ENCODE results near the gene ARSG. TPM values are rescaled to one million over a fixed set of nuclear protein-coding genes. Genes with fewer than 3 reads are reported as not detected.

The ARSG gene
- total and polyA plus RNA-seq, 2 of the 4 experiments (the other 2 are of a cell fraction), result 2.9 to 3.0 TPM

DNA sequence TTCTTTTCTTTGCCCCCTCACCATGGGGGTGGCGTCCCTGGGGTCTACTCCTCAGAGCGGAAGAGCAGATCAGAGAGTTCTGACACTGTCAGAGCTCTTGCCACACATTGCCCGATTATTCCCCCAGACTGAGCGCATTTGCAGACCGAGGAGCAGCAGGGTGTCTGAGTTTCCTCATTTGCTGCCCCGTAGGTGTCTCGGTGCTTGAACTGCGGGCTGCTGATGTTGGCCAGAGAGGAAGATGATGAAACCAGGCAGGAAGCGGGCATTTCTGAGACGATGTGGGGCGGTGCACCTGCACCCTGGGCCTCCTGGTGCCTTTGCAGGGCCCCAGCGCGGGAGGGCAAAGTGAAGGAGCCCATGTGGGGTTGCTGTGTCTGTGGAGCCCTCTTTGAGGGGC lies 55.2 kb downstream of the ARSG start:
- TF ChIP-seq POLR2A (IDR thresholded peaks at IDR 0.05; ENCODE audit: low read depth, low read length) (no peak), NFE2L2 (IDR thresholded peaks at IDR 0.05; ENCODE audit: low read depth, low read length) (no peak), CEBPB (IDR thresholded peaks at IDR 0.05; ENCODE audit: low read depth, low read length) (no peak), BHLHE40 (IDR thresholded peaks at IDR 0.05; ENCODE audit: low read depth, low read length) (no peak), RFX5 (IDR thresholded peaks at IDR 0.05; ENCODE audit: low read depth, low read length) (no peak), MAFK (IDR thresholded peaks at IDR 0.05; ENCODE audit: low read depth, low read length) (no peak), RAD21 (IDR thresholded peaks at IDR 0.05; ENCODE audit: low read length) (no peak), FOS (IDR thresholded peaks at IDR 0.05; ENCODE audit: low read depth, low read length) (no peak), CHD1 (IDR thresholded peaks at IDR 0.05; ENCODE audit: low read depth, low read length) (no peak), MAZ (IDR thresholded peaks at IDR 0.05; ENCODE audit: borderline replicate concordance, low read depth, low read length) (no peak), USF2 (IDR thresholded peaks at IDR 0.05; ENCODE audit: low read depth, low read length) (no peak), ELK1 (IDR thresholded peaks at IDR 0.05; ENCODE audit: borderline replicate concordance, low read depth, low read length) (no peak), RCOR1 (IDR thresholded peaks at IDR 0.05; ENCODE audit: insufficient replicate concordance, low read length) (no peak), SMC3 (IDR thresholded peaks at IDR 0.05; ENCODE audit: low read depth, low read length) (no peak), MXI1 (IDR thresholded peaks at IDR 0.05; ENCODE audit: borderline replicate concordance, low read depth, low read length) (no peak)
- TF ChIP-seq, protein P1, sequence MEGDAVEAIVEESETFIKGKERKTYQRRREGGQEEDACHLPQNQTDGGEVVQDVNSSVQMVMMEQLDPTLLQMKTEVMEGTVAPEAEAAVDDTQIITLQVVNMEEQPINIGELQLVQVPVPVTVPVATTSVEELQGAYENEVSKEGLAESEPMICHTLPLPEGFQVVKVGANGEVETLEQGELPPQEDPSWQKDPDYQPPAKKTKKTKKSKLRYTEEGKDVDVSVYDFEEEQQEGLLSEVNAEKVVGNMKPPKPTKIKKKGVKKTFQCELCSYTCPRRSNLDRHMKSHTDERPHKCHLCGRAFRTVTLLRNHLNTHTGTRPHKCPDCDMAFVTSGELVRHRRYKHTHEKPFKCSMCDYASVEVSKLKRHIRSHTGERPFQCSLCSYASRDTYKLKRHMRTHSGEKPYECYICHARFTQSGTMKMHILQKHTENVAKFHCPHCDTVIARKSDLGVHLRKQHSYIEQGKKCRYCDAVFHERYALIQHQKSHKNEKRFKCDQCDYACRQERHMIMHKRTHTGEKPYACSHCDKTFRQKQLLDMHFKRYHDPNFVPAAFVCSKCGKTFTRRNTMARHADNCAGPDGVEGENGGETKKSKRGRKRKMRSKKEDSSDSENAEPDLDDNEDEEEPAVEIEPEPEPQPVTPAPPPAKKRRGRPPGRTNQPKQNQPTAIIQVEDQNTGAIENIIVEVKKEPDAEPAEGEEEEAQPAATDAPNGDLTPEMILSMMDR (conservative IDR thresholded peaks at IDR 0.05; ENCODE audit: low read depth, low read length), result no peak
- H3K27ac ChIP-seq (ENCODE audit: insufficient read depth, low read length), result no peak overlapping the region
- H3K14ac ChIP-seq (replicated peaks; ENCODE audit: low read depth, low read length), result no peak overlapping the region
- H4K8ac ChIP-seq (ENCODE audit: low read depth in 2 of 2, low read length in 2 of 2), result no peak overlapping the region
- dilution Hi-C loops (cut with HindIII; ENCODE audit: low sequenced_read_pairs, unreplicated experiment), result no loop called here
- no peak overlapping the region for H2BK5ac ChIP-seq (ENCODE audit: low read depth, low read length, poor library complexity, severe bottlenecking)
- ChIA-PET CTCF (no interaction called here), POLR2A (ENCODE audit: unreplicated experiment) (no interaction called here)
- H4K20me1 ChIP-seq (ENCODE audit: insufficient read depth, low read length), result no peaks in the 10 kb centered on the region
- H2BK120ac ChIP-seq (ENCODE audit: low read depth, low read length), result no peak overlapping the region
- H3K27me3 ChIP-seq (ENCODE audit: control insufficient read depth, insufficient read depth, low read length), result no peaks in the 10 kb centered on the region
- H2AK5ac ChIP-seq (ENCODE audit: low read depth, low read length), result no peak overlapping the region
- H3K56ac ChIP-seq (ENCODE audit: extremely low read depth, insufficient read depth, low read length), result no peak overlapping the region
- H3K18ac ChIP-seq (ENCODE audit: low read depth, low read length), result no peak overlapping the region
- H2BK15ac ChIP-seq (ENCODE audit: low read depth, low read length), result no peak overlapping the region
- H3K79me1 ChIP-seq (ENCODE audit: low read depth in 1 of 2, low read length in 2 of 2), result no peaks in the 10 kb centered on the region
- H2AFZ ChIP-seq (replicated peaks; ENCODE audit: low read length, poor library complexity), result no peak overlapping the region
- no peak overlapping the region for H3K4me2 ChIP-seq (ENCODE audit: low read depth, low read length)
- H4K5ac ChIP-seq (ENCODE audit: low read depth, low read length), result no peak overlapping the region
- H3K36me3 ChIP-seq (ENCODE audit: control insufficient read depth, insufficient read depth, low read length), result no peaks in the 10 kb centered on the region
- H3K9ac ChIP-seq (ENCODE audit: low read depth, low read length), result no peak overlapping the region
- H2BK20ac ChIP-seq (ENCODE audit: low read depth, low read length), result no peak overlapping the region
- H3K9me3 ChIP-seq (ENCODE audit: control insufficient read depth, insufficient read depth, low read length), result no peaks in the 10 kb centered on the region
- no peak overlapping the region for H3K4me3 ChIP-seq (ENCODE audit: insufficient read depth, low read depth, low read length)
- DNase-seq (no peak), ATAC-seq (ENCODE audit: low read depth) (no peak)
- WGBS, 2 experiments (ENCODE audit: extremely low coverage in 2 of 2, insufficient read length in 1 of 2), result 81% methylated on average over 4 of the region's 13 CpGs; no CpG with 5 or more reads in 1 of the 2 experiments
- in situ Hi-C loops (cut with MboI; ENCODE audit: low sequenced_read_pairs), result no loop called here
- H3K4ac ChIP-seq (ENCODE audit: low read depth, low read length), result no peak overlapping the region
- H3K4me1 ChIP-seq (ENCODE audit: control insufficient read depth, insufficient read depth, low read length), result no peaks in the 10 kb centered on the region
- intact Hi-C loops (cut with micrococcal nuclease), result no loop called here
- H4K91ac ChIP-seq (ENCODE audit: insufficient read depth, low read depth, low read length), result no peak overlapping the region
- peaks cover under 1% of the 10 kb centered on the region; the same call in 1 of the 2 replicates for H3K9me1 ChIP-seq (ENCODE audit: insufficient read depth, low read length)
- peak overlapping the region; percentile 50 for H2AK9ac ChIP-seq (replicated peaks; ENCODE audit: low read depth, low read length, poor library complexity)
- no peak overlapping the region for H3K23ac ChIP-seq (ENCODE audit: low read depth, low read length)
- BruUV-seq (replicated peaks), result no TSS peak

All from IMR-90 (cell line).